ENCODE measurements around the gene BRPF1.

The BRPF1 gene

DNA sequence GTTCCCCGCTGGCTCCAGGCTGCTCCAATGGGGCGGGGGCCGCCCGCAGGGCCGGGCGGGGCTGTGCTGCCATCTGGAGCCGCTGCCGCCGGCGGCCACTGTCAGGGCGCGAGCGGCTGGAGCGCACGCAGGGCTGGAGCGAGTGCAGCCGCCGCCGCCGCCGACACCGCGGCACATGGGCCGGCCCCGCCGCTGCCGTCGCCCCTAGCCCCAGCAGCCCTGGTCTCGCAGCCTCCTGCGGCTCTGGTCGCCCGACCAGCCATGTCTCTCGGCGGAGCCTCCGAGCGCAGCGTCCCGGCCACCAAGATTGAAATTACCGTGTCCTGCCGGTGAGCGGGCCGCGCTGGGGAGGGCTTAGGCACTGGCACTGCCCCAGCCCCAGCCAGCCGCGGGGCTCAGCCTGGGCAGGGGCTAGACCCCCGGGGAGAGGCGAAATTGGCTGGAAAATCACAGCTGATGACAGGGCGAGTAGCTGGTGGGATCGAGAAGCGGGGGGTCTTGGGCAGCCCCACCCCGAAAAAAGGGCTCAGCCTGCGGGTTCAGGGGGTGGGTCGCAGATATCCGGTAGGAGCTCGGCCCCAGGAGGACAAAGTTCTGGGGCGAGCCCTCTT, 27.7 kb upstream of the BRPF1 start, which contains the start of gene CPNE9:
CPNE9 (plus strand) TSS at position 98 of the 611 bp plus-strand sequence; CDS start at position 262, 164 bp downstream.
- no peak for DNase-seq

DNA sequence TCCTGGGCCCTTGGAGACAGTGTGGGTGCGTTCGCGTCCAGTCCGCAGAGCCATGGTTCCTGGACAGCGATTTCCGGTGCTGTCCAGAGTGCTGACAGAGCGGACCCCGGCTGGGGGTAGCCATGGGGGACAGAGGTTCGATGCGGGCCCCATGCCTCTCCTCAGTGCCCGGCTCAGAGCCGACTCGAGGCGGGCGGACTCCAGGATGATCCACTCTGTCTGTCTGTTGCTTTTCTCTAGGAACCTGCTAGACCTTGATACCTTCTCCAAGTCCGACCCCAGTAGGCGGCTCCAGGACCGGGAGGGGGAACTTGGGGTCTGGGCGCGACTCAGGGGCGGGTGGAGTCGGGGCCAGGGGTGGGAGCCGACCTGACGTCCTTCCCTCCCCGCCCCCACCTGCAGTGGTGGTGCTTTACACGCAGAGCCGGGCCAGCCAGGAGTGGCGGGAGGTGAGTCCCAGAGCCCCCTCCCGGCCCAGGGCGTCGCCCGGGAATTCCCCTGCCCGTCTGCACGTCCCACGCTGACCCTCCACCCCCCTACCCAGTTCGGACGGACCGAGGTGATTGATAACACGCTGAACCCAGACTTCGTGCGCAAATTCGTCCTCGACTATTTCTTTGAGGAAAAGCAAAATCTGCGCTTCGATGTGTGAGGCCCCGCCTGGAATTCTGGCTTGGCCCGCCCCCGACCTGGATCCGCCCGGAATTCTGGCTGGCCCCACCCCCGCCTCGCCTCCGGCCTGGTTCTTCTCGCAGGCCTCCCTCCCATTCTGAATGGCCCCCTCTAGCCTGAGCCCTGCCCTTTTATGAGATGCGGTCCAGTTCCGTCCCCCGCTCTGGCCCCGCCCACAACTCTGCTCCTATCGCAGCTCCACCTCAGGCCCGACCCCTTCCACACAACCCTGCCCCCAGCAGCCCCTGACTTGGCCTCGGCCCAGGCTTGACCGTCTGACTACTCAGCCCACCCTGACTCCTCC, 26.9 kb upstream of the BRPF1 start:
- peak; percentile 90 for DNase-seq

DNA sequence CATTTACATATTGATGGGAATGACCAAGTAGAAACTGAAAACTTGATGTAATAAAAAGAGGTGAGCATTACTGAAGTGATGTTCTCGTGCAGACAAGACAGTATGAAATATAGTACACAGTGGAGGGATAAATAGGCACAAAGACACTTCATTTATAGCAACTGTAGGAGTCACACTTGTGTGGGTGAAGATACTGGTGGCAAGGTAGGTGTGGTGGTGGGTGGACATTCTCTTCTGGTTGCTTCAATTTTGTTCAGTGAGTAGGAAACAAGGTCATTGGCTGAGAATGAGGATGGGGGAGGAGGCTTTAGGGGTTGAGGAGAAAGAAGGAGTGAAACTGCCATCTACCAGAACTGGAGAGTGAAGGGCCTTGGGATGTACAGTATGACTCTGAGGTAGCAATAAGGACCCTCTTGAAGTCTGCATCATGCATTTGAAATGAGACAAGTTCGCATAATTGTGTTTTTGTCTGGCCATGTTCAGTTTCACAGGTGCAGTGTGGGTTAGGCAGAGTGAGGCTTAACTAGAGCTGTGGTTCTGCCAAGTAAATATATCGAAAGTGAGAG, 21.3 kb upstream of the BRPF1 start:
- DNase-seq: no peak

DNA sequence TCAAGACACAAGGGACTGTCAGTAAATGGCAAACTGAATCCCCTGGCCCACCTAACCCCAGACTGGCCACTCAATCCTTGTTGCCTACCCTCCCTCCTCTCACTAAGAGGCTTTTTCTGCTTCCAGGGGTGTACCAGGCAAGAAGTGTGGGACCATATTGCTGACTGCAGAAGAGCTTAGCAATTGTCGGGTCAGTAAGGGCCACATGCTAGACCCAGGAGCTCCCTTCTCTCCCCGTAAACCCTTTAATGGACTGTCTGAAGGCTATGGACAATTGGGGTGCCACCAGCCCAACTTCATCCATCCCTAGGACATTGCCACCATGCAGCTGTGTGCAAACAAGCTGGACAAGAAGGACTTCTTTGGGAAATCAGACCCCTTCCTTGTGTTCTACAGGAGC, 19.1 kb upstream of the BRPF1 start:
- DNase-seq: no peak

DNA sequence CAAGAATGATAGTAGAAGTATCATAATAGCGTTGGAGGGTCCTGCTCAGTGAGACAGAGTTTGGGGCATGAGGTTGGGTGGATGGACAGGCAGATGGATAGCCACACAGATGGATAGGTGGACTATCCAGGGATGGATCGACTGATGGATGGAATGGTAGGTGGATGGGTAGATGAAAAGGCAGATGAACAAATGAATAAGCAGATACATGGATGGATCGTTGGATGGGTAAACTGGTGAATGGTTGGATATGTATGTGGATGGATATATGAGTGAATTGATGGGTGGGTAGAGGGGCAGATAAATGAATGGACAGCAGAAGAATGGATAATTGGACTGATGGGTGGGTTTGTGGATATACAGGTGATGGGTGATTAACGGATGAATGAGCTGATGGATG, 18.4 kb upstream of the BRPF1 start:
- DNase-seq: no peak

DNA sequence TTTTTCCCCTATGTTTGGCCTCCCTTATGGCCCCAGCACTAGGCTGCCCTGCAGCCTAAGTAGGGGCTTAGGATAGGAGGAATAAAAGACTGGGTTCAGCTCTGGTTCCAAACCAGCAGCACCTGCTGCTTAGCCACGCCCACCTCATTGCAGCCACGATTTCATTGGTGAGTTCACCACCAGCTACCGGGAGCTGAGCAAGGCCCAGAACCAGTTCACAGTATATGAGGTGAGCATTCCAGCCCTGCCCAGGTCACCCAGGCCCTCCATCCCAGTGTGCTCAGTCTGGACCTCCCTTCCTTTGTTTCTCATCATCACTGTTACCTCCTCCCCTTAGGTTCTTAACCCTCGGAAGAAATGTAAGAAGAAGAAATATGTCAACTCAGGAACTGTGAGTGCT, 16.4 kb upstream of the BRPF1 start:
- peak; percentile 66 for DNase-seq

DNA sequence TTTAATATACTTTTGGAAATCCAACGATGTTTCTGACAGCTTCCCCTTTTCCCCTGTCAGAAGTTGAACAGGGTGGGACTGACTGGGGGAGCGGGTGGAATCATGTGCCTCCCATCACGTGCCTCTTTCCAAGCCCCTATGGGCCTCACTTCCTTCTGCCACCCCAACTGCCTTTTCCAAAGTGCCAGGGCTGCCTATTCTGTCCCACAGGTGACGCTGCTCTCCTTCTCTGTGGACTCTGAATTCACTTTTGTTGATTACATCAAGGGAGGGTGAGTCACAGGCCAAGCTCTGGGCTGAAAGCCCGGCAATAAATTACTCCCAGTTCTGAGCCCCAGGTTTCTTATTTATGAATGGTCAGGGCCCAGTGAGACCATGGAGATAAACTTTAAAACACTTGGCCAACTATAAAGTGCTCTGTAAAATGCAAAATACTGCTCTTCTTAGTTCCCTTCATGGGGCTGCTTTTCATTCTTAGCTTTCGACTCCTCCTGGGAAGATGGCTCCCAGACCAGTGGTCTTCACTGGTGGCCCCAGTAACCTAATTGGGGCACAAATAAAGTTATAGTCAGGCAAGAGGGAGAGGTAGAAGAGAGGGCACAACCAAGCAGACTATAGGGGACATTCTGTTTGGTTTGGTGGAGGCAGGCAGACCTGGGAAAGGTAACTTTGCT, 15.6 kb upstream of the BRPF1 start:
- DNase-seq: peak; percentile 73

DNA sequence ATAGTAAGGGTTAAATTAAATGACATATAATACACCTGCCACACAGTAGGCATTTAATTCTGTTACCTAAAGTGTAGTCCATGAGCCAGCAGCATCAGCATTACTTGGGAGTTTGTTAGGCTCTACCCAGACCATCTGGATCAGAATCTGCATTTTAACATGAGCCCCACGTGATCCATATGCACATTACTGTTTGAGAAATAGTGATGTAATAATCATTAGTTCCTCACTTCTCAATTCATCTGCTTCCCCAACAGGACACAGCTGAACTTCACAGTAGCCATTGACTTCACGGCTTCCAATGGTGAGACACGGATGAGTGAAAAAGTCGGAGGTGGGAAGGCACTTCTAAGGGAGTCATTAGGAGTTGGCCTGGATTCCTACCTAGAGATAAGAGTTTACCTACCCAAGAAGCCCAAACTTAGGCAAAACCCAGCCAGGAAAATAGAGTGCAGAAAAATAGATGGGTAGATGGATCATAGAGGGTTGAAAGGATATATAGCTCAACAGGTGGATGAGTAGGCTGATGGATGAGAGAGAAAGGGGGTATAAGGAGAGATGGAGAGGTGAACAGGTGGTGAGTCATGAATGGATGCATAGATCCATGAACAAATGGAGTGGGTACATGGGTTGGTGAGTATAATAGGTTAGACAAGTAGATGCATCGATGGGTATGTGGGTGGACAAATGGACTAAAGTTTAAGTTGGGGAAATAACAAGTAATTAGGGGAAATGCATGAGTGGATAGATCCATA, 14.6 kb upstream of the BRPF1 start:
- DNase-seq: no peak

DNA sequence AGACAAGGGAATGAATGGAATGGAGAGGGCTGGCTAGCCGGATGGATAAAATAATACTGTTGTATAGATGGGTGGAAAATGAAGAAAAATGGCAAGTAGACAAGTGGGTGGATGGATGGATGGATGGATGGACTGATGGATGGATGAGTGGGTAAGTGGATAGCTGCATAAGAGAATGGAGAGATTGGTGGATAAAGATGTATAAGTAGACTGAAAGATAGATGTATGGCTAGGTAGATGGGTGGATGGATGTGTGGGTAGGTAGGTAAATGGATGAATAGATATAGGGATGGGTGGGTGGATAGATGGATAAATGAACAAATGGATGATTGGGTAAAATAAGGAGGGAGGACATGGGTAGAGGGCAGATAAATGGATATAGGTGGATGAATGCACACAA, 14.0 kb upstream of the BRPF1 start:
- DNase-seq: no peak

DNA sequence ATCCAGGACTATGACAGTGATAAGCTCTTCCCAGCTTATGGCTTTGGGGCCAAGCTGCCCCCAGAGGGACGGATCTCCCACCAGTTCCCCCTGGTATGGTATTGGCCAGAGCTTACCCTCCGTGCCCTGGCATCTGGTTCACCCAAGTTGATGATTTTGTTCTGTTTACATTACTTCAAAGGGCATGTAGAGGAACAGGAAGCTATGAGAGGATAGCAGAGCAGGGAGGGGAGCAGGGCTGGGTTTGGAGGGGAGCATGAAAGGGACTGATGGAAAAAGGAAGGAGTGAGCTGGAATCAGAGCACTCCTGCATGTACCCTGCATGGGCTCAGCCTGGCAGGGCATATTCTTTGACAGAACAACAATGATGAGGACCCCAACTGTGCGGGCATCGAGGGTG, 13.4 kb upstream of the BRPF1 start:
- no peak for DNase-seq

DNA sequence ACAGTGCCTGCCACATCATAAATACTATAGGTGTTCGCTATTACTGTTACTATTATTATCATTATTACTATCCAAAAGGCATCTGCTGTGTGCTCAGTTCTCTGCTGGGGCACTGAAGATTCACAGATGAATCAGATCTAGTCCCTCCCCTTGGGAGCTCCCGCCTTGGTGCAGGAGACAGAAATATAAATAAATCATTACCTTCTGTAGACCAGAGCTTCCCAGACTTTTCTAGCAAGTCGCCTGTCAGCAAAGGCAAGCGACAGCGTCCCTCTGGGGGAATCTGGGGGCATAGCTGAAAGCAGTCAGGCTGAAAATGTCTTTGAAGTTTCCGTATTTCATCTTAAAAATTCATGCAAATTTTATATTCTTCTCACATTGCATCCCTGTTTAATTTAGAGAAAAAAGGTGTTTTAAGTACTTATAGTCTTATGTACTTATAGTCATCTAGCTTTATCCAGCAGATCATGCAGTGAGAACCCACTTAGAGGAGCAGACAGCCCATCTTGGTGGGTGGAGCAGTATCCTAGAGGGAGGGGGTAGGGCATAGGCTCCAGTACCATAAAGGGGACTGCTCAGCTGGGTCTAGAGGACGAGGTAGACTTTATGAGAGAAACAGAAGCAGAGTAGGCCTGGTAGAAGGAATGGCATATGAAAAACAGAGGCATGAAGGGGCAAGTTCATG, 10.4 kb upstream of the BRPF1 start:
- no peak for DNase-seq

DNA sequence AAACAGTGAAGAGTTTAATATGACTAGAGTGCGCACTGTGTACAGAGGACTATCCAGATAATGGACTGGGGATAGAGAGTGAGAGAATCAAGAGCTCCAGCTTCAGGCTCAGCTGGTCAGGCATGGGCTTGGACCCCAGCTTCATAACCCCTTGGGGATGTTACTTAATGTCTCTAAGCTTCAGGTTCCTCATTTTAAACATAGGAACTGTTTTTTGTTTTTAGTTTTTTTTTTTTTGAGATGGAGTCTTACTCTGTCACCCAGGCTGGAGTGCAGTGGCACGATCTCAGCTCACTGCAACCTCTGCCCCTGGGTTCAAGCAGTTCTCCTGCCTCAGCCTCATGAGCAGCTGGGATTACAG, 9.9 kb upstream of the BRPF1 start:
- DNase-seq: no peak

DNA sequence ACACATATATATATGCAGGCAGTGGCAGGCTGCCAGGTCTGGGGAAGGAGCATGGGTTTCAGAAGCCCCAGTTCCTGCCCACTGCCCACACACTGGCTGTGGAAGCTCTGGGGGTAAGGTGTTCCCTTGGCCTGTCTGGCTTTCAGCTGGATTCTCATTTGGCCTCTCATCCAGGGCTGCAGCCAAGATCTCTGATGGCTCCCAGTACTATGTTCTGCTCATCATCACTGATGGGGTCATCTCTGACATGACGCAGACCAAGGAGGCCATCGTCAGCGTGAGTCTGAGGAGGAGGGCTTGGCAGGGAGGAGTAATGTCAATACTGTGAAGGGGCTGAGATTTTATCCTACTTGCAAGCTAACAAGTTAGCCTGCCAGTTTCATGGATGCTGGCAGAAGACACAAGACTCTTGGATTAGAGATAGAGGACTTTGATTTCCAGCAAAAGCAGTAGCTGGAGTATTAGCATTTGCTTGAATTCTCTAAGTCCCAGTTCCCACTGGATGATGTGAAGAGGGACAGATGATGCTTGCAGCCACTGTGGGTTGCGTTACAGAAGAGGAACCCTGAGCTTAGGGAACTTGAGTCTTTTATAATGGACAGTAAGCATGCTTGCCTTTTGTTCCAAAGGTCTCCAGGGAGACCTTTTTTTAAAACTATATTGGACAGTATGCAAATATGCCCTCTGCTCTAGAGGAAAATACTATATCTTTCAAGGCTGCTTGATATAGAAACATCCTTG, 5.6 kb upstream of the BRPF1 start:
- no peak for DNase-seq

DNA sequence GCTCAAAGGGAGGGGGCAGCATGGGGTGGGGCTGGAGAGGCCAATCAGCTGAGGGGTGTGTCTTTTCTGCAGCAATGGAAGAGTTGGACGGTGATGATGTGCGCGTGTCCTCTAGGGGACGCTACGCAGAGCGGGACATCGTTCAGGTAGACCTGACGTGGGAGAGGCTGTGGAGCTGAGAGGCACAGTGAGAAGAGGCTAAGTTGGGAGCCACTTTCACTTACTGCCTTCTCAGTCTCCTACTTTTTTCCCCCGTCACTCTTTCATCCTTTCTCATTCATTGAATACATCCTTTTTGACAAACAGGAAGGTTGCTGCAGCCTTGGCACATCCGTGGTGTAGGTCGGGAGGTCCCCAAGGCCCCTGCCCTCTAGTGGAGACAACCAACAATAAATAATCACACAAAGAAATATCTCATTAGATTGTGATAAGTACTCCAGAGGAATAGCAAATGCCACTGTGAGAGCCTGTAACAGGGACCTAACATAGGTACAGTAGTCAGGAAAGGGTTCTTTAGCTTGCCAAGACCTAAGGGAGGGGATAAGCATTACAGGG, 4.4 kb upstream of the BRPF1 start:
- DNase-seq: peak; percentile 70

DNA sequence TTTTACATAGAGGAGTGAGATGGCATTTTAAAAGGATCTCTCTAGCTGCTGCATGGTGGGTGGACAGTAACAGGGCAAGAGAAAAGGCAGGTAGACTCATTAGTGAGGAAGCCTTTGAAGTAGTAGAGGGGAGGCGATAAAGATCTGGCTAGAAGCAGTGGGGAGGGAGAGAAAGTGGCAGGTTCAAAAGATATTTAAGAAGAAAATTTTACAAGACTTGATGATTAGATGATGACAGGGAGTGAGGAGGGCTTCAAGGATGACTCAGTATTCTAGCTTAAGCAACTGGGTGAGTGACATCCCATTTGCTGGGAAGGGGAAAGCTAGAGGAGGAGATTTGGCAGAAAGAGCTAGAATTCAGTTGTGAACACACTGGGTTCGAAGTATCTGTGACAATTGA, 3.8 kb upstream of the BRPF1 start:
- no peak for DNase-seq

DNA sequence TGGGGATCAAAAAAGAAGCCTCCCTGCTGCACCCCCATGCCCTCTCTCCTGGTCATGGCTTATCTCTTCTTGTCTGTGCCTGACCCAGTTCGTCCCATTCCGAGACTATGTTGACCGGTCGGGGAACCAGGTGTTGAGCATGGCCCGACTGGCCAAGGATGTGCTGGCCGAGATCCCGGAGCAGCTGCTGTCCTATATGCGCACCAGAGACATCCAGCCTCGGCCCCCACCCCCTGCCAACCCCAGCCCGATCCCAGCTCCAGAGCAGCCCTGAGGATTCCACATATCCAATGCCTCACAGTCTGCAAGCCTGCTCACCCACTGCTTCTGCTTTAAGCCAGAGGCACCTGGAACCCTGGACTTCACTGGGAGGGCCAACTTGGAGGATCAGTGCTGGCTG, 2.1 kb upstream of the BRPF1 start:
- DNase-seq: no peak

DNA sequence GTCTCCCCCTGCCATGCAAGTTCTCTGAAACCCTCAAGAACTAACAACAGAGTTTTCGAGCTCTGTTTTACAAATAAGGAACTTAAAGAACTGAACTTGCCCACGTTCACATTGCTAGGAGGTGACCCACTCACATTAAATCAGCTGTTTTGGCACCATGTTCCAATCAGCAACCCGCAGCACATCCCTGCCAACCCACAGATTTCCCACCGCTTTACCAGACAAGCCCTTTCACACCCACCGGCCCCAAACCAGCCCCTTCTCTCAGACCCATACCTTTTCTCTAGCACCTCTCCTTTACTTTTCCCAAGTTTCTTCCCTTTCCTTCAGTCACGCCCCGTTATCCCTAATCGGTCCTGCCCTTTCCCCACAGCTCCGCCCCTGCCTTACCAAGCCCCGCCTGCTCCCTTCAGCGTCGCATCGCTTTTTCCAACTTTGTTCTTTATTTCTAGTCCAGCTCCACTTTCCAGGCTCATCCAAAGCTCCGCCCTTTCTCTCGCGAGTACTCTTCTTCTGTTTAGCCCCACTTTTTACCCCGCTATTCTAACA, 804 bp upstream of the BRPF1 start:
- no peak for DNase-seq

DNA sequence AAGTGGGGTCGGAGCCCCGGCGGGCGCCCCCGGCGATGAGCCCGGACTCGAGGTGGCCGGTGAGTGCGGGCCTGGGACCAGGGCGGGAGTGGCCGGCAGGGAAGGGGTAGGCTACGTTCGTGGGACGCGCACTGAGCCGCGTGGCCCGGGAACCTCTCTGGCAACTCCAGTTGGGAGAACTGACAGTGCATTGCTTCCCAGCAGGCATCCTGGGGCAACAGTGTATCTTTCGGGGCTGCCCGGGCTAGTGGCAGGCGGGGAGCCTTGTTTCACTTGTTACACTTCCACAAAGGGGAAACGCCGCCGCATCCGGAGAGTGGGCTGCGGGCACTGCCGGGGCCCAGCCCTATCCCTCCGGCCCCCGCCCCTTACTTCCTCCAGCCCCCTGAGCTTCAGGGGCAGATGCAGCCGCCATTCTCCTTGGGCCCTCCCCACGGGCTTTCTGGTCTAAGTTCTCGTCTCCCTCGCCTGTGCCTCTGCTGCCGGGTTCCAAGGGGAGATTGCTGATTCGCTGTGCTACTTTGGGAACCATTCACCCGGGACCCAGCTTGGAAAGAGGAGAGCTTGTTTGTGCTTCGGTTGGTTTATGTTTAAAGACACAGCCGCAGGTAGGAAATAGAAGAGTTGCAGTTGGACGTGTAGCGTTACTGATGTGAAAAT, 675 bp downstream of the BRPF1 start:
- DNase-seq: no peak

DNA sequence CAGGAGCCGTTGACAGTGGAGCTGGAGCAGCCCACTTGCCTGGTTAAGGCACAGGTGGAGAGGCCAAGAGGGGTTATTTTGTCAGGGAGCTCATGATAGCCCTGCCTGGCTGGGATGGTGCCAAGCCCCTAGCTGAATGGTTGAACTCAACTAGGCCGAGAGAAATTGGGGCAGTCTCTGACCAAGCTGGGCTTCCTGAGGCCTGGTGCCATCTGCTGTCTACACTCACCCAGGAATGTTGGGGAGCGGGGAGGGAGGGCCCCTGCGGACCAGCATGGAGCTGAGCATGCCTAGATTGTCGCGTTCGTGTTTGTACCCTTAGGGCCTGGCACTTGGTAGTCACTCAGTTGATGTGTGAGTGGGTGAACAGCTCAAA, 1.2 kb downstream of the BRPF1 start:
- DNase-seq: no peak

DNA sequence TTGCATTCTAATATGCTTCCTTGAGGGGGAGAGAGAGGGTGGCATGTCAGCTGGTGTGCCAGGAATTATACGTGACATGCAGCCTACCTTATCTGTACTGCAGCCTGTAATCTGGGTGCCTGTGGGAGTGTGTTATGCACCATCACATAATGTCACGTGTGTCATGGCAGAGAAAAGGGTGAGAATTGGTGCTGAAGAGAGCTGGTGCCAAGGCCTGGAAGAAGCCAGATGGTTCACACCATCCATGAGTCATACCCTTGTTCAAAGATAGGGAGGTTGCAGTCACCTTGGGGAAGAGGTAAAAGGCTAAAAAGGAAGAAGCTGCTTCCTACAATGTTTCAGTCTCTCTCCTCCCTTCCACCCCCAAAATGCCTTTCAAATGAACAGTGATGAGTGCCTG, 5.3 kb downstream of the BRPF1 start:
- no peak for DNase-seq
